Neural crest cell (in vitro differentiated cells): Measurements from ENCODE around the gene CMPK1. TPM values are rescaled to one million over a fixed set of nuclear protein-coding genes. Genes with fewer than 3 reads are reported as not detected.

Experiments used
- DNase-seq: peaks from one replicate; pipeline ENCODE4 v3.0.0; 2021; ENCODE audit warnings: low read depth, mixed read lengths, low spot score
- H3K27ac Mint-ChIP-seq: one replicate; pipeline ENCODE4 v1.8.0; 2021; ENCODE audit warnings: mild to moderate bottlenecking, mixed read lengths; ENCODE audit not compliant: unreplicated experiment
- H3K27me3 Mint-ChIP-seq: 2 replicates; pipeline ENCODE4 v1.8.0; 2021; ENCODE audit warnings: low read depth, mild to moderate bottlenecking, mixed read lengths
- H3K36me3 Mint-ChIP-seq: 2 replicates; pipeline ENCODE4 v1.8.0; 2021; ENCODE audit warnings: low read depth, mild to moderate bottlenecking, mixed read lengths
- H3K4me1 Mint-ChIP-seq: 2 replicates; pipeline ENCODE4 v1.8.0; 2021; ENCODE audit warnings: mixed read lengths
- H3K4me3 Mint-ChIP-seq: one replicate; pipeline ENCODE4 v1.8.0; 2021; ENCODE audit warnings: mild to moderate bottlenecking, mixed read lengths
- H3K9me3 Mint-ChIP-seq: 2 replicates; pipeline ENCODE4 v1.8.0; 2021; ENCODE audit warnings: mixed read lengths
- CTCF ChIP-seq: fragments of 200-600 bp; sonication (generic); conservative IDR thresholded peaks from 2 replicates; pipeline ENCODE4 v1.5.0; 2021; ENCODE audit warnings: antibody characterized with exemption, mild to moderate bottlenecking
- total RNA-seq: library from RNA; stranded (reverse); gene quantifications from 2 replicates; pipeline ENCODE4 v1.2.1, GENCODE V29; 2021

Gene CMPK1
- total RNA-seq, 1 donor from 2014 or later: 59.3 TPM

- Mint-ChIP-seq H3K27ac (no peak overlapping the region), H3K4me1 (no peaks in the 10 kb centered on the region), H3K27me3 (no peaks in the 10 kb centered on the region), H3K36me3 (peaks cover 10% of the 10 kb centered on the region), H3K4me3 (no peak overlapping the region), H3K9me3 (no peaks in the 10 kb centered on the region)
- DNase-seq: no peak
- TF ChIP-seq CTCF: no peak
These were observed 47.1 kb downstream of the CMPK1 start for GRCh38 chr1:47380699-47381098.

GRCh38 chr1:47382399-47382983, 48.9 kb downstream of the CMPK1 start:
- no peak overlapping the region for H3K27ac Mint-ChIP-seq
- H3K4me3 Mint-ChIP-seq: no peak overlapping the region
- no peaks in the 10 kb centered on the region for H3K4me1 Mint-ChIP-seq
- DNase-seq: no peak
- peaks cover 10% of the 10 kb centered on the region for H3K36me3 Mint-ChIP-seq
- no peaks in the 10 kb centered on the region for H3K27me3 Mint-ChIP-seq
- no peaks in the 10 kb centered on the region for H3K9me3 Mint-ChIP-seq
- no peak for TF ChIP-seq CTCF

- Mint-ChIP-seq H3K4me1 (peaks cover 4% of the 10 kb centered on the region), H3K4me3 (no peak overlapping the region), H3K9me3 (no peaks in the 10 kb centered on the region), H3K36me3 (peaks cover 7% of the 10 kb centered on the region), H3K27ac (no peak overlapping the region), H3K27me3 (peaks cover 14% of the 10 kb centered on the region)
- DNase-seq: no peak
- no peak for TF ChIP-seq CTCF
These were observed 50.5 kb downstream of the CMPK1 start for GRCh38 chr1:47384083-47384482.

- no peak for TF ChIP-seq CTCF
- no peaks in the 10 kb centered on the region for H3K36me3 Mint-ChIP-seq
- H3K9me3 Mint-ChIP-seq: no peaks in the 10 kb centered on the region
- no peak for DNase-seq
- H3K4me3 Mint-ChIP-seq: no peak overlapping the region
- no peak overlapping the region for H3K27ac Mint-ChIP-seq
- peaks cover 5% of the 10 kb centered on the region for H3K4me1 Mint-ChIP-seq
- H3K27me3 Mint-ChIP-seq: peaks cover 14% of the 10 kb centered on the region
These were observed 51.4 kb downstream of the CMPK1 start for GRCh38 chr1:47385020-47385419.

- H3K36me3 Mint-ChIP-seq: no peaks in the 10 kb centered on the region
- TF ChIP-seq CTCF: no peak
- H3K27ac Mint-ChIP-seq: no peak overlapping the region
- no peaks in the 10 kb centered on the region for H3K9me3 Mint-ChIP-seq
- no peak for DNase-seq
- peaks cover 5% of the 10 kb centered on the region for H3K4me1 Mint-ChIP-seq
- H3K27me3 Mint-ChIP-seq: peaks cover 14% of the 10 kb centered on the region
- H3K4me3 Mint-ChIP-seq: no peak overlapping the region
These were observed 52.7 kb downstream of the CMPK1 start for GRCh38 chr1:47386268-47386667.
